Neutrophil (primary cell): ENCODE results near the gene TMEM151B.
"Not testable (repeated sequence)": the region's sequence is repeated elsewhere in the genome, so short reads cannot be mapped to it uniquely, and the experiment has no call there.

Experiments used
- H3K27ac ChIP-seq: fragments of 200-600 bp; sonication (generic); 2 replicates; pipeline ENCODE4 v1.5.1; 2016; ENCODE audit warnings: mild to moderate bottlenecking, moderate library complexity
- H3K27me3 ChIP-seq: fragments of 200-600 bp; sonication (generic); 2 replicates; pipeline ENCODE4 v1.6.0; 2016; ENCODE audit warnings: mild to moderate bottlenecking
- H3K36me3 ChIP-seq: fragments of 200-600 bp; sonication (generic); 2 replicates; pipeline ENCODE4 v1.5.1; 2017
- H3K4me1 ChIP-seq, 2 experiments: fragments of 200-600 bp in 1 of 2; sonication (generic) in 1 of 2; 1 replicate in 1 of 2; 2 replicates in 1 of 2; pipeline versions ENCODE4 v1.5.1 to v1.6.1; 2013 to 2016; ENCODE audit warnings: low read depth in 1 of 2, low read length in 1 of 2, mild to moderate bottlenecking in 1 of 2, moderate library complexity in 1 of 2; ENCODE audit not compliant: control insufficient read depth in 1 of 2, insufficient read depth in 1 of 2
- H3K4me3 ChIP-seq, 2 experiments: fragments of 200-600 bp in 1 of 2; sonication (generic) in 1 of 2; 1 replicate in 1 of 2; 2 replicates in 1 of 2; pipeline ENCODE4 v1.5.1; 2013 to 2016; ENCODE audit warnings: low read depth in 1 of 2, low read length in 1 of 2, mild to moderate bottlenecking in 1 of 2, moderate library complexity in 1 of 2
- H3K9me3 ChIP-seq: fragments of 200-600 bp; sonication (generic); 2 replicates; pipeline ENCODE4 v1.5.1; 2016
- TF ChIP-seq, protein P1 (sequence below): fragments of 200-600 bp; sonication (generic); IDR thresholded peaks from 2 replicates; pipeline ENCODE4 v1.5.1; 2016; ENCODE audit warnings: antibody characterized with exemption

TMEM151B gene

DNA sequence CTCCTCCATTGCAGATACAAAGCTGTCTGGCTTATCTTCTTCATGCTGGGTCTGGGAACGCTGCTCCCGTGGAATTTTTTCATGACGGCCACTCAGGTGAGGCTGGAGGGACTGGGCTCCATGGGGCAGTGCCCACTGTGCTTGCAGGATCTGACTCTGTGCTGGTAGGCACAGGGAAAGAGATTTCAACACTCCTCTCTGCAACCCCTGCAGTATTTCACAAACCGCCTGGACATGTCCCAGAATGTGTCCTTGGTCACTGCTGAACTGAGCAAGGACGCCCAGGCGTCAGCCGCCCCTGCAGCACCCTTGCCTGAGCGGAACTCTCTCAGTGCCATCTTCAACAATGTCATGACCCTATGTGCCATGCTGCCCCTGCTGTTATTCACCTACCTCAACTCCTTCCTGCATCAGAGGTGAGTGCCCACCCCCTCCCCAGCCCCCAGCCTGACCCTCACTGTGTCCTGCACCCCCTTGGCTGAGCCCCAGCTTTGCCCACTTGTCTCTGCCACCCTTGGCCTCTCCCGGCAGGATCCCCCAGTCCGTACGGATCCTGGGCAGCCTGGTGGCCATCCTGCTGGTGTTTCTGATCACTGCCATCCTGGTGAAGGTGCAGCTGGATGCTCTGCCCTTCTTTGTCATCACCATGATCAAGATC is 40.7 kb upstream of the TMEM151B start:
- TF ChIP-seq, protein P1, sequence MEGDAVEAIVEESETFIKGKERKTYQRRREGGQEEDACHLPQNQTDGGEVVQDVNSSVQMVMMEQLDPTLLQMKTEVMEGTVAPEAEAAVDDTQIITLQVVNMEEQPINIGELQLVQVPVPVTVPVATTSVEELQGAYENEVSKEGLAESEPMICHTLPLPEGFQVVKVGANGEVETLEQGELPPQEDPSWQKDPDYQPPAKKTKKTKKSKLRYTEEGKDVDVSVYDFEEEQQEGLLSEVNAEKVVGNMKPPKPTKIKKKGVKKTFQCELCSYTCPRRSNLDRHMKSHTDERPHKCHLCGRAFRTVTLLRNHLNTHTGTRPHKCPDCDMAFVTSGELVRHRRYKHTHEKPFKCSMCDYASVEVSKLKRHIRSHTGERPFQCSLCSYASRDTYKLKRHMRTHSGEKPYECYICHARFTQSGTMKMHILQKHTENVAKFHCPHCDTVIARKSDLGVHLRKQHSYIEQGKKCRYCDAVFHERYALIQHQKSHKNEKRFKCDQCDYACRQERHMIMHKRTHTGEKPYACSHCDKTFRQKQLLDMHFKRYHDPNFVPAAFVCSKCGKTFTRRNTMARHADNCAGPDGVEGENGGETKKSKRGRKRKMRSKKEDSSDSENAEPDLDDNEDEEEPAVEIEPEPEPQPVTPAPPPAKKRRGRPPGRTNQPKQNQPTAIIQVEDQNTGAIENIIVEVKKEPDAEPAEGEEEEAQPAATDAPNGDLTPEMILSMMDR = no peak
- Histone ChIP-seq H3K36me3 (no peaks in the 10 kb centered on the region), H3K9me3 (no peaks in the 10 kb centered on the region), H3K4me3 (no peak overlapping the region), H3K27me3 (no peaks in the 10 kb centered on the region), H3K27ac (no peak overlapping the region), H3K4me1 (peaks cover 58 to 62% of the 10 kb centered on the region in 2 experiments)

DNA sequence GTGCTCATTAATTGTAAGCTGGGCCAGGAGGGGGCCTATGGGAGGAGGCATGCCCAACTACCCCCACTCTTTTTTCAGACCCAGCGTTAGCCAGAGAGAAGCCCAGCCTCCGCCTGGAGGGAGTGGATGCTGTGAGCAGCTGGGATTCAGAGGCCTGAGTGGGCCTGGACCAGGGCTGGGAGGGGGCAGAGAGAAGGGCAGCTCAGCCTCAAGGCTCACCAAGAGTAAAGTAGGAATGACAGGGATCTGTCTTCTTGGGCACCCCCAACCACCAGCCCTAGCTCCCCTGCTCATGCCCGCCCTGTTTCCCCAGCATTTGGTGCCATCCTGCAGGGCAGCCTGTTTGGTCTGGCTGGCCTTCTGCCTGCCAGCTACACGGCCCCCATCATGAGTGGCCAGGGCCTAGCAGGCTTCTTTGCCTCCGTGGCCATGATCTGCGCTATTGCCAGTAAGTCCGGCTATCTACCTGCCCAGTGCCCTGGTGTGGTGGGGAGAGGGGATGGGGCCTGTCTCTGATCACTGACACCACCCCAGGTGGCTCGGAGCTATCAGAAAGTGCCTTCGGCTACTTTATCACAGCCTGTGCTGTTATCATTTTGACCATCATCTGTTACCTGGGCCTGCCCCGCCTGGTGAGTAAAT is 40.1 kb upstream of the TMEM151B start:
- Histone ChIP-seq H3K4me3 (no peak overlapping the region), H3K4me1 (peaks cover 61 to 65% of the 10 kb centered on the region in 2 experiments), H3K36me3 (no peaks in the 10 kb centered on the region), H3K27ac (no peak overlapping the region), H3K27me3 (no peaks in the 10 kb centered on the region), H3K9me3 (no peaks in the 10 kb centered on the region)
- TF ChIP-seq, protein P1 = no peak

DNA sequence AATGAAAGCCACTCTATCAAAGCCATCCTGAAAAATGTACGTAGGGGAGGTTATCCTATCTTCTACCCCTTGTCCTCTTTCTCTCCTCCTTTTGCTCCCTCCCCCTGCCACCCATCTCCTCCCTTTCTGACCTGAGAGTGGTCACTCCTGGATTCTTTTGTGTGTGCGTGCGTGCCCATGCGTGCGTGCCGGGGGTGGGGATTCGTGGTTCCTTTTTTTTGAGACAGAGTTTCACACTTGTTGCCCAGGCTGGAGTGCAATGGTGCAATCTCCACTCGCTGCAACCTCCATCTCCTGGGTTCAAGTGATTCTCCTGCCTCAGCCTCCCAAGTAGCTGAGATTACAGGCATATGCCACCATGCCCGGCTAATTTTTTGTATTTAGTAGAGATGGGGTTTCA is 38.8 kb upstream of the TMEM151B start:
- H3K27ac ChIP-seq = not testable (repeated sequence)

DNA sequence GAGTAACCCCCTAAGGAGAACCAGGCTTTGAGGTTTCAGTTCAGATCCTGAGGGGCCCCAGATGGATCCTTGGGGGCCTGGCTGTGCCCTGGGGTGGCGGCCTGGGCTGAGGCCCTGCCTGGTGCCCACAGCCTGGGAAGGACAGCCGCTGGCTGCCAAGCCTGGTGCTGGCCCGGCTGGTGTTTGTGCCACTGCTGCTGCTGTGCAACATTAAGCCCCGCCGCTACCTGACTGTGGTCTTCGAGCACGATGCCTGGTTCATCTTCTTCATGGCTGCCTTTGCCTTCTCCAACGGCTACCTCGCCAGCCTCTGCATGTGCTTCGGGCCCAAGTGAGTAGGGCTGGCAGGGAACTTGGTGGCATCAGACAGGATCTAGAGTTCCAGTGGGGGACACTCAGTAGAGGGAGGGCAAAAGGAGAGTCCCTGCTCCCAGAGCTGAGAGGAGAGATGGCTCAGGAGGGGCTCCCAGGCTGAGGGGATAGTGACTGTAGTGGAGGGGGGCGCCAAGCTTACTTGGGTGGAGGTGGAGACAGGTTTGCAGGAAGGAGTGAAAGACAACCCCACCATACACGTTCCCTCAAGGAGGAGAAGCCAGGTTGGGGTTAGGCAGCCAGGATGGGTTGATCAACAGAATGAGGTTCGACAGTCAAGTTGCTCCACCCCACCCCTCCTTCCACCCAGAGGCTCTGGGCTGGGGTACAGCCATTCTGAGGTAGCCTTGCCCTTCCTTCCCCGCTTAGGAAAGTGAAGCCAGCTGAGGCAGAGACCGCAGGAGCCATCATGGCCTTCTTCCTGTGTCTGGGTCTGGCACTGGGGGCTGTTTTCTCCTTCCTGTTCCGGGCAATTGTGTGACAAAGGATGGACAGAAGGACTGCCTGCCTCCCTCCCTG is 37.3 kb upstream of the TMEM151B start:
- Histone ChIP-seq H3K9me3 (no peaks in the 10 kb centered on the region), H3K27ac (peak overlapping the region; percentile 31), H3K27me3 (no peaks in the 10 kb centered on the region), H3K4me3 (no peak overlapping the region), H3K4me1 (peaks cover 72 to 73% of the 10 kb centered on the region in 2 experiments), H3K36me3 (no peaks in the 10 kb centered on the region)
- TF ChIP-seq, protein P1 = no peak

More for the DNA sequence above, 38.8 kb upstream of the TMEM151B start:
- not testable (repeated sequence) for H3K9me3 ChIP-seq, H3K4me3 ChIP-seq, H3K27me3 ChIP-seq, H3K36me3 ChIP-seq
- H3K4me1 ChIP-seq = peaks cover 63 to 67% of the 10 kb centered on the region in 2 experiments

DNA sequence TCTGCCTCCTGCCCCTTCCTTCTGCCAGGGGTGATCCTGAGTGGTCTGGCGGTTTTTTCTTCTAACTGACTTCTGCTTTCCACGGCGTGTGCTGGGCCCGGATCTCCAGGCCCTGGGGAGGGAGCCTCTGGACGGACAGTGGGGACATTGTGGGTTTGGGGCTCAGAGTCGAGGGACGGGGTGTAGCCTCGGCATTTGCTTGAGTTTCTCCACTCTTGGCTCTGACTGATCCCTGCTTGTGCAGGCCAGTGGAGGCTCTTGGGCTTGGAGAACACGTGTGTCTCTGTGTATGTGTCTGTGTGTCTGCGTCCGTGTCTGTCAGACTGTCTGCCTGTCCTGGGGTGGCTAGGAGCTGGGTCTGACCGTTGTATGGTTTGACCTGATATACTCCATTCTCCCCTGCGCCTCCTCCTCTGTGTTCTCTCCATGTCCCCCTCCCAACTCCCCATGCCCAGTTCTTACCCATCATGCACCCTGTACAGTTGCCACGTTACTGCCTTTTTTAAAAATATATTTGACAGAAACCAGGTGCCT is 36.6 kb upstream of the TMEM151B start:
- Histone ChIP-seq H3K27ac (peak overlapping the region; percentile 31), H3K27me3 (no peaks in the 10 kb centered on the region), H3K4me3 (no peak overlapping the region), H3K36me3 (no peaks in the 10 kb centered on the region), H3K4me1 (peaks cover 75 to 76% of the 10 kb centered on the region in 2 experiments), H3K9me3 (no peaks in the 10 kb centered on the region)
- TF ChIP-seq, protein P1 = no peak
